GM21526 (cell line): ENCODE results near the gene PTGIS.

Experiments
- ATAC-seq: cut with Tn5 transposase; IDR thresholded peaks from one replicate; pipeline ENCODE4 v1.9.1; 2021; ENCODE audit warnings: moderate library complexity; ENCODE audit not compliant: unreplicated experiment, low FRiP score

PTGIS gene

DNA sequence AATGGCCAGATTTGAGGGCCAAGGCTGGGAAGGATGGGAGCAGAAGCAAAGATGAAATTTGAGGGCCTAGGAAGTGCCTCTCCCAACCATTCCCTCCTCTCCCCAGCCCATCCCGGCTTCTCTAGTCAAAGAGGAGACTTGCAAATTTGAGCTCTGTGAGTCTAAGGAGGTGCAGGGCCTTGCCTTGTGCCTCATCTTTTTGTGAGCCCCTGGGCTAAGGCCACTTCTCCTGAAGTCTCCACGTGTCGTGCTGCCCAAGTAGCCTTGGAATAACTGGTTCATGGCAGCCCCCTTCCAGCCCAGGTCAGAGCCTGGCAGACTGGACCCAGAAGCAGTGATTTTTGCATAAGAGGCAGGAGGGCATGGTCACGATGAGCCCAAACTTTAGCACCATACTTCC is 6.7 kb downstream of the PTGIS start:
- ATAC-seq, result no peak

- no peak for ATAC-seq
Observed at GRCh38 chr20:49560646-49561045, 7.3 kb downstream of the PTGIS start.

GRCh38 chr20:49560186-49560585 is 7.8 kb downstream of the PTGIS start:
- ATAC-seq, result no peak

- ATAC-seq, result no peak
Observed at GRCh38 chr20:49559411-49560081, 8.4 kb downstream of the PTGIS start.

DNA sequence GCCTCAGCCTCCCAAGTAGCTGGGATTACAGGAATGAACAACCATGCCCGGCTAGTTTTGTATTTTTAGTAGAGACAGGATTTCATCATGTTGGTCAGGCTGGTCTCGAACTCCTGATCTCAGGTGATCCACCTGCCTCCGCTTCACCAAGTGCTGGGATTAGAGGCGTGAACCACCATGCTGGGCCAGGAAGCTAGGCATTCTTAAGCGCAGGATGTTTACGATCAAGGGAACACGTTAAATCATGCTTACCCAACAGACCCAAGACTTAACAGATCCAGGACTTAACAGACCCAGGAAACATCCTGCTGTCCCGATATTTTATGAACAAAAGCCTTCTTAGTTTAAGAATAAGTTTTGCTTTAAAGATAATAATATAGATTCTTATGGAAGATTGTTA is 9.1 kb downstream of the PTGIS start:
- ATAC-seq, result no peak

DNA sequence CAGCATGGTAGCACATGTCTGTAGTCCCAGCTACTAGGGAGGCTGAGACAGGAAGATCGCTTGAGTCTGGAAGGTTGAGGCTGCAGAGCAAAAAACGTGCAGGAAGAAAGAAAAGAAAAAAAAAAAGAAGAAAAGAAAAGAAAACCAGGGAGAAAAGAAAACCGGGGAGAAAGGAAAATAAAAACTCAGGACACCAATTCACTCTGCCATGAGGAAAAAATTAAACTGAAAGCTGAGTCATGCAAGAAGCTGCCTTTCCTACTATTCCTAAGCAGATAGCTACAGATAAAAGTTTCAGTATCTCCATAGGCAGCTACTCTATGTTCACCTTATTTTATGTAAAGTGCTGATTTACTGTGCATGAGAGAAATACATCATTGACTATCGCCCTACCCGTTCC is 10.5 kb downstream of the PTGIS start:
- ATAC-seq, result no peak

DNA sequence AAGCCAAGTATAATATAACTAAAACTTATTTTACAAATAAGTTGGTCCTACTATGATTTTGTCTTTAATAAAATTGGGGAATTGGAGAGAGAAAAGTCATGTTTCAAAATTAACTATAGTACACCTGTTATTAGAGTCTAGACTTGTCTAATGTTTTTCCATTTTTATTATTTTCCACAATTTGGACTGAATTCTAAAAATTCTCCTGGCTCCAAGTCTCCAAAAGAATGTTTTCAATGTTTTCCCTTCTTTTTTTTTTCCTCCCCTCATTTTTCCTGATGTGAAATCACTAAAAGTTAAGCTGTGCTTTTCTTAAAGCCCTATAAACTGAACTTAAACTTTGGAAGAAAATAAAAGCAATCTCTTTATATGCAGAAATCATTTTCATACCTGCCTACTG is 11.3 kb downstream of the PTGIS start:
- ATAC-seq, result no peak

DNA sequence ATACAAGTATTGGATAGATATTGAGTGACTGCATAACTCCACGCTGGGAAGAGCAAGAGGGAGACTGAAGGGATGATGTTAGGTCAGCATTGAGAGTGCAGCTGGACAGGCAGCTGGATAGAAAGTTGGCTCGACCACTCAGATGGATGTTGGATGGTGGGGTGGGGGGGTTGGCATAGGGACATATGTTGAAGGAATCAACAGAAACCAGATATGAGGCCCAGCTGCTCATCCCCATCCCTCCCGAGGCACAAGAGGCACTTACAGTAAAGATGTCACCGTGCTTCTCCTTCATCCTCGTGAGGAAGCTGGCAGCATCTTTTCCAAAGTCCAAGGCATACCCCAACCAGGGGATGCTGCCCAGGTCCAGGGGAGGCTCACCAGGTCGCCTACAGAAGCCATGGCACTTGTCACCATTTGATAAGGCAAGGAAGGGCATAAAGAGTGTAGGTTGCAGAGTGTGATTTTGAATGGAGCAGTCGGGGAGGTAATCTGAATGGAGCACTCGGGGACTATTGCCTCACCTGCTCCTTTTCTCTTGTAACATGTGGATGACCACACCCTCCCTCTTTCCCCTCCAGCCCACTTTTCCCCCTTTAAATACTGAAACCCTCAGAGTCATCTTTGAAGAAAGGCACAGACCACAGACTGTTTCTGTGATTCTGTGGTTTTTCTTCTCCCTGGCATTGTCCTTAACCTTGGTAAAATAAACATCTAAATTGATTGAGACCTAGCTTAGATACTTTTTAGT is 18.0 kb downstream of the PTGIS start:
- no peak for ATAC-seq

DNA sequence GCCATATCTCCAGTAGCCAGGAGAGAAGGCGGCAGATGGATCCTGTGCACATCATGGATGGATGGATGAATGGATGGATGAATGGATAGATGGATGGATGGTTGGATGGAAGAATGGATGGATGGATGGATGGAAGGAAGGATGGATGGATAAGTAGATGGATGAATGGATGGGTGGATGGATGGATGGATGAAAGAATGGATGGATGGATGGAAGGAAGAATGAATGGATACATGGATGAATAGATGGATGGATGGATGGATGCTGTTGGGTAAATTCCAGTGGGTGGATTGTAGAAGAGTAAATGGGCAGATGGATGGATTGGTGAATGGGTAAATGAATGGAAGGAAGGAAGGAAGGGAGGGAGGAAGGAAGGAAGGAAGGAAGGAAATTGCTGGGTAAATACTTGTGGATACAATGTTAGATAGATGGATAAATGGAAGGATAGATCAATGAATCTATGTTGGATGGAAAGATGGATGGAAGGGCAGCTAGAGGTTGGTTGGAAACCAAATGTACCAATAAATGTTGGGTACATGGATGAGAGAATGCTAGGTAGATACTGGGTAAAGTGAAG is 19.5 kb downstream of the PTGIS start:
- ATAC-seq, result no peak

DNA sequence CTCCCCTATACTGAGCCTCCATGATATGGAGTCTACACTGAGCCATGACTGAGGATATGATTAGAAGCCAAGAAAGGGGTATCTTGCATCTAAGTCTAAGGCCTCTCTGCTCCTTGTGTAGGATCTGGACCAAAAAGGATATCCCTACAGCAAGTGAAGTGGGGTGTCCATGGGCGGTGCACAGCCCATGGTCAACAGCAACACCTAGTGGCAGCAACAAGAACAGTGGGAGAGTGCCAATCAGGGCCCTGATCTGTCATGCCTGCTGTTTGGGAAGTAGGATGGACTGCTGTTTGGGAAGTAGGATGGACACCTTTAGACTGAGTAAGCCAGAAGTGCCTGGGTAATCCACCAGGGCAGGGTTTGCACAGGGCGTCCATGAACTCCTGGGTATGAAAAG is 22.4 kb downstream of the PTGIS start:
- ATAC-seq, result no peak

DNA sequence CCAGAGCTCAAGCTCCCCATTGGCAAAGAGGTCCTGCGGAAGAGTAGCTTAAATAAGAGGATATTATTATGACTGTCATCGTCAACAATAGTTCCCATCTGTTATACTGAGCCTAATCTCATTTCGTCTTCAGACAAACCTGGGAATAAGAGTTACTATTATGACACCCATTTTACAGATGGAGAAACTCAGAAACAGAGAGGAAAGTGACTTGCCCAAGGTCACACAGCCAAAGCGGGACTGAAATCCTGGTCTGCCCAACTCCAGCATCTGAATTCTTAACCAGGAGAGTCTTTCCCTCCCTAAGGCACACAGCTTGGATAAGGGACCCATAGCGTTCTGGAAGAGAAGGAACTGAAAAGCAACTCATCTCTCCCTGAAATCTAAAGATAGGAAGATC is 23.4 kb downstream of the PTGIS start:
- ATAC-seq, result no peak

- ATAC-seq, result no peak
Observed at GRCh38 chr20:49543858-49544437, 24.0 kb downstream of the PTGIS start.

DNA sequence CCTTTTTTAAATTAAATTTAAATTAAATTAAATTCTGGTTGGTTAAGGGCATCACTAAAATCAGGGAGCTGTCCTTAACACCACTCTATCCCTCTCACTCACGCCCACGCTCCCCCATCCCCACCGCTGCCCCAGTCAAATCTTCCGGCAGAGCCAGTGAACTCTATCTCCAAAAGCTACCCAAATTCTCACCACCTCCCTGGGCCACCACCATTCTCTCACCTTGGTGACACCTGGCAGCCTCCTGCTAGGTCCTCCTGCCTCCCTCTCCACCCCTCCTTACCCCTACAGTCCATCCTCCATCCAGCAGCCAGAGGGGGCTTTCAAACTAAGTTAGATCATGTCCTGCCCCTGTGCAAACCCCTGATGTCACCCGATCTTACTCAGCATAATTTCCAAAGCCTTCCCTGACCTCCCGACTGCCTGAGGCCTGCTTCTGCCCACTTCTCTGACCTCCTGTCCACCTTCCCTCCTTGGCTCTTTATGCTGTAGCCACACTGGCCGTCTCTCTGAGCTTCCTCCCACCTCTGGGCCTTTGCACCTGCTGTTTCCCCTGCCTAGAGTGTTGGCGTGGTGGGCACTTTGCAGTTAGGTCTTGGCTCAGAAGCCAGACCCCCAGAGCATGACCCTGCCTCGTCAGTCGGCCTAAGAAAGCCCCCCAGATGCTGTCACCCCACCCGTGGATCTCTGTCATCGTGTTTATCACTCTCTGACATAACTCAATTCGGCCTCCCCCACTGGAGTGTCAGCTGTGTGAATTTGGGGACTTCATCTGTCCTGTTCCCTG is 24.7 kb downstream of the PTGIS start:
- no peak for ATAC-seq

DNA sequence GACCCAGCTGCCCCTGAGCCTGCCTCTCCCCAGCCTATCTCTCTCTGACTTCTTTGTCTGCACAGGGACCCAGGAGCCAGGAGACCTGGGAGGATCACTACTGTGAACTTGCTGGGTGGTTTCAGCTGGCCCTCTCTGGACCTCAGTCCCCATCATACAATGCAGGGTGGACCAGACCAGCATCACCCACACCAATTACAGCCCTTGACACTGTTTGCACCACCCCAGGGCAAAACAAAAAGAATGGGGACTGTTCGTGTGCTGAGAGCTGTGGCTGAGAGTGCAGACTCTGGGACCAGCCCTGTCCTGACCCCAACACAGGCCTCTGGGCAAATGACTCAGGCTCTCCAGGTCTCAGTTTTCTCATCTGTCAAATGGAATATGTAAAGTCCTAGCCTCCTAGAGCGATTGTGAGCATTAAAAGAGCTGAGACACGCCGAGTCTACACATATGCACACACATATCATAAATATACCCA is 25.4 kb downstream of the PTGIS start:
- ATAC-seq, result no peak

- no peak for ATAC-seq
Observed at GRCh38 chr20:49541733-49542513, 26.0 kb downstream of the PTGIS start.

GRCh38 chr20:49540687-49541435 is 27.1 kb downstream of the PTGIS start:
- no peak for ATAC-seq

- no peak for ATAC-seq
Observed at GRCh38 chr20:49540232-49540620, 27.7 kb downstream of the PTGIS start.

DNA sequence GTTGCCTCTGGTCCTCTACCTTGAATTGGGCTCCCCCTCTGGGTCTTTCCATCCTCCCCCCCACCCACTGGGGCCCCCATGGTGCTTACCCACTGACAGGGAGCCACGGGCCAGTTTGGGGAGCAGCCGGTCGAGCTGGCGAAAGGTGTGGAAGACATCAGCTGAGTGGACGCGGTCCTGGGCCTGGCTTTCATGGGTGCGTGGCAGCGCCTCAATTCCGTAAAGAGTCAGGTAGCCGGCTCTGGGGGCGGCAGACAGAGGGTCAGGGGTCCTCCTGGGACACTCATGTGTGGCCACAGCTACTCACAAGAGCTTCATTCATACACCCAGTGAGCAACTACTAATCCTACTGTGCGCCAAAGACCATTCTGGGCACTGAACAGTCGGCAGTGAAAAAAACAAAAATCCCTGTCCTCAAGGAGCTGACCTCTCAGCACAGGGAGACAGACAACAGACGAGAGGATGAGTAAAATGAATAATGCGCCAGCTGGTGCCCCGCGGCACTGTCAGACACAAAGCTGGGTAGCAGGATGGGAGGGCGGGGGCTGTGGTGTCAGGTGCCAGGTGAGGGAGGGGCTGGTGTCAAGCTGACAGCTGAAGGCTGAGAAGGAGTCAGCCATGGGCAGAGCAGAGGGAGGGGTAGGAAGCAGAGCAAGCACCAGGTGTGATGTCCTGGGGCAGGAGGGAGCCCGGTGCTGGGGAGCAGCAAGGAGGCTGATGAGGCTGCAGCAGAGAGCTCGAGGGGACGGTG is 28.3 kb downstream of the PTGIS start:
- no peak for ATAC-seq

- ATAC-seq, result no peak
Observed at GRCh38 chr20:49538950-49539349, 29.0 kb downstream of the PTGIS start.
